ENCODE measurements around the gene CPEB4.

Gene CPEB4

DNA sequence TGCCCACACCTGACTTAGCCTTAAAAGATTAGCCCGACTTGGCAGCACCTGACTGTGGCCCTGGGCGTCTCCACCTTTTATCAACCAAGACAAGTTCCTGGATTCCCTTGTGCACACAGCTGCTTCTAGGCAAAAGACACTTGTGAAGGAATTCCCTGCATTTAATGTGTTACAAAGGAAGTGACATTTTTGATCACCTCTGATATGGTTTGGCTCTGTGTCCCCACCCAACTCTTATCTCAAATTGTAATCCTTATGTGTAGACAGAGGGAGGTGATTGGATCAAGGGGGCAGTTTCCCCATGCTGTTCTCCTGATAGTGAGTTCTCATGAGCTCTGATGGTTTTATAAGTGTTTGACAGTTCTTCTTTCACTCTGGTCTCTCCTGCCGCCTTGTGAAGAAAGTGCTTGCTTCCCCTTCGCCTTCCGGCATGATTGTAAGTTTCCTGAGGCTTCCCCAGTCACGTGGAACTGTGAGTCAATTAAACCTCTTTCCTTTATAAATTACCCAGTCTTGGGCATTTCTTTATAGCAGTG is 2.6 kb upstream of the CPEB4 start:
- DNase-seq, result no peak

DNA sequence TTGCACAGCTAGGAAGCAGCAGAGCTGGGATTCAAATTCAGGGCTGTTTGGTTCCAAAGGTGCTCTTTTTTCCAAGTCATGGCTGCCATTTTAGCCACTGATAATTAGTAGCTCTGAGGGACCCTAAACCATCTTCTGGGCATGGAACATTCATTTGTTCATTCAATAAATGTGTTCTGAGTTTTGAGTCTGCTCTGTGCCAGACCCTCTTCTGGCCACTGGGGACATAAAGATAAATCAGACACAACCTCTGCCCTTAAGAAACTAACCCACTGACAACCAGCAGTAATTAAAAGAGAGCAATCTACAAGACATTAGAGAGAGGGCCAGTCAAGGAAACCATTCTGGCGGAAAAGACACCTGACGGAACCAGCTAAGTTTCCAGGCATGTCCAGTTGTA is 2.0 kb upstream of the CPEB4 start:
- DNase-seq, result no peak

DNA sequence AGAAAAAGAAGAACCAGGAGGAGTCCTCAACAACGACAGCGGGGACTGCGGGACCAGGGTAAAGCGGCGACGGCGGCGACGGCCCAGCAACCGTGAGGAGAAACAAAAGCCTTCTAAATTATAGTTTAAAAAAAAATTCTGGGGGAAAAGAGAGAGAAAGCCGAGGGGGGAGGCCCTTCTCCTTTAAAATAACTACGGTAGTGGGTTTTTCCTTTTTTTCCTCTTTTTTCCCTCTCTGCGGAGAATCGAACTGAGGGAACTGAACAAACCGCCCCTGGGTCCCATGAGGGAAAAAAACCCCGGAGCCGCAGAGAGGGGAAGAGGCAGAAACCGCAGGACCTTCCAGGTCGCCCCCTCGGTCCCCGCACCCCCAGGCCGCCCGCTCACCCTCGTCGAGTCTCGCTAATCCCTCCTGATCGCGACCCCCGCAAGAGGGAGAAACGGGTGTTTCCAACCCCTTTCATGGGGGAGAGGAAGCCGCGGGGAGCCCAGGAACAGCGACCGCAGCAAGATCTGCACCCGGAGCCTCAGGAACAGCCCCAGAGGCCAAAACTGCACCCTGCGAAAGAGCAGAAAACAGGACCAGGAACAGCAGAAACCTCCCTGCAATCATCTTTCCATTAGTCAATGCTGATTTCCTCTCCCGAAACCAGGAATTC is 453 bp downstream of the CPEB4 start:
- peak; percentile 27 for DNase-seq

DNA sequence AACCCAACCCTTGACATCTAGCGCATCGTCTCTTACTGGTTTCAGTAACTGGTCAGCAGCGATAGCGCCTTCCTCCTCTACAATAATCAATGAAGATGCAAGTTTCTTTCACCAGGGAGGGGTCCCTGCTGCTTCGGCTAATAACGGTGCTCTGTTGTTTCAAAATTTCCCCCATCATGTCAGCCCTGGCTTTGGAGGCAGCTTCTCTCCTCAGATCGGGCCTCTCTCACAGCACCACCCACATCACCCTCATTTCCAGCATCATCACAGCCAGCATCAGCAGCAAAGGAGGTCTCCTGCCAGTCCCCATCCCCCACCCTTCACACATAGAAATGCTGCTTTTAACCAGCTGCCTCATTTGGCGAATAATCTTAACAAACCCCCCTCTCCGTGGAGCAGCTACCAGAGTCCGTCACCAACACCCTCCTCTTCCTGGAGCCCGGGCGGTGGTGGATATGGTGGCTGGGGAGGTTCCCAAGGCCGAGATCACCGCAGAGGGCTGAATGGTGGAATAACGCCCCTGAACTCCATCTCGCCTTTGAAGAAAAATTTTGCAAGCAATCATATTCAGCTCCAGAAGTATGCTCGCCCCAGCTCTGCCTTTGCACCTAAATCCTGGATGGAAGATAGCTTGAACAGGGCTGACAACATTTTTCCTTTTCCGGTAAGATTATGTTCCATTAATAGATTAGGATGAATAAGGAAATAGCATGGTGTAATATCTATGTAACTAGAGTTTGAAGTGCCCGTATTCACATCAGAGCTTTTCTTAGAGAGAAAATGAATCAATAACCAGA is 2.2 kb downstream of the CPEB4 start:
- peak; percentile 17 for DNase-seq

DNA sequence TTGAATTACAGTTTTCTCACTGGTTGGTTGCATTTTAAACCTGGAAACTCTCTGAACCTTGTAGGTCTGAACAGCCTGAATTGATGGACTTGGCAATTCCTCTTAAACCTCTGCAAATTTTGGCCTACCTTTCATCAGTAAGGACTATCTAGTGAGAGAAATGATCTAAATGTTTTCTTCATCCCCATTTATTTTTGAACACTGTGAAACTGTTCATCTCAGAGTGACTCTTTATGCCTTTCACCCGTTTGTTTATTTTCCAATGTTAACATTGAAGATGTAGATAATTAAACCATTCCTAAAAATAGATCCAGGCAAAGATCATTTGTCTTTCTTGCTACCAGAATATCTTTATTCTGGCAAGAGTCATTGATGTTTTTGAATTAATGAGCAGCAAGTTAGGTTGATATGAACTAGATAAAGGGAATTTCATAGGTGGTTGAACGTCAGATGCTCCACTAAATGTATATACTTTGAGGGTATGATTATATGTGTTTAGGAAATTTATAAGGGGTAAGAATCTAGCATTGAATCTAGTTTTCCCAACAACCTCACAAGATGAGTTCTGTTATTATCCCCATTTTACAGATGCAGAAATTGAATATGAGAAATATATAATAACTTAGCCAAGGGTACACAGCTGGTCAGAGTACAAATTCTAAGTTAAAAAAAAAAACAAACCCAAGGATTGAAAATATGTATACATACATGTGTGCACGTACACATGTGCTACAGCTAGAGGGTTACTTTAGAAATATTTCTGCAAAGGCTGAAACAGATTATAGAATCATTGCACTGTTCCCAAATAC is 3.4 kb downstream of the CPEB4 start:
- no peak for DNase-seq

DNA sequence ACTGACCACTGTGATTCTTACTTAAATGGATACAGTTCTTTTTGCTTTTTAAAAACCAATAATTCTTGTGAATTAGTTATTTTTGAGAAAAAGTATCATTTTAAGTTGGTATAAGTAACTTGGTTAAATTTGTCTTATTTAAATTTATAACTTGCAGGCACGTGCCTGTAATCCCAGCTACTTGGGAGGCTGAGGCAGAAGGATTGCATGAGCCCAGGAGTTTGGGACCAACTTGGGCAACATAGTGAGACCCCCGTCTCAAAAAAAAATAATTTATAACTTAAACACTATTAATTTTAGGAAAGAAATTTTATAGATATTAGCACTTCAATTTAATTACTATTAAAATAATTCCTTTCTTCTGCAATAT is 5.0 kb downstream of the CPEB4 start:
- no peak for DNase-seq

DNA sequence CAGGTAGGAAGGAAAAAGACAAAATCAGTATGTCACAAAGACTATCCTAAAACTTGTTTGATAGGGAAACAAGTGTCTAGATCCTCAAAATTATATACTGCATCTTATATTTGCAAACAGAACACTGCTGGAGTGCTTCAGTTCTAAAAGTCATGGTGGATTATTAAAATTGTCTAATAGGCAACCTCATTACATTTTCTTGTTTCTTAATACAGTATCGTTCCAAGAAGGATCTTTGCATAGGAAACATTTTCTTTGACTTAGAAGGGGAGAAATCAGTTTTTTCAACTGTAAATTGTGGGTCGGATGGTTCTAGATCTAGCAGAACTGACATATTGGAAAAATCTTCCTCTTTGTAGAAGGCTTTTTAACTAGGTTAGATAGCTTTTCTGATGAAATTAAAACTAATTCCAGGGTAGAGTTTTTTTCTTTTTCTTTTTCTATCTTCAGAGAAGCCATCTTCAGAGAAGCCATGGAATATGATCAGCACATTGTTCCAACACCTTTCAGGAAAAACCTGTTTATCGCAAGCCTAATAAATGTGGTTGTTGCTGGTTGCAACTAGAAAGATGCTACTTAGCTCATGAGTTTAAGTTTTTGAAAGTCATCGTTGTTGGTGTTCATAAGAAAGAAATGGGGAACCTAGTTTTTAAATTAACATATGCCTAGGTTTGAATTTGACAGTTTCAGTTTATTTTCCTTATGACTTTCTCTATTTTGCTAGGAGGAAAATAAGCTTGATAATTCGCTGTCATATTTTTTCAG is 7.4 kb downstream of the CPEB4 start:
- no peak for DNase-seq

DNA sequence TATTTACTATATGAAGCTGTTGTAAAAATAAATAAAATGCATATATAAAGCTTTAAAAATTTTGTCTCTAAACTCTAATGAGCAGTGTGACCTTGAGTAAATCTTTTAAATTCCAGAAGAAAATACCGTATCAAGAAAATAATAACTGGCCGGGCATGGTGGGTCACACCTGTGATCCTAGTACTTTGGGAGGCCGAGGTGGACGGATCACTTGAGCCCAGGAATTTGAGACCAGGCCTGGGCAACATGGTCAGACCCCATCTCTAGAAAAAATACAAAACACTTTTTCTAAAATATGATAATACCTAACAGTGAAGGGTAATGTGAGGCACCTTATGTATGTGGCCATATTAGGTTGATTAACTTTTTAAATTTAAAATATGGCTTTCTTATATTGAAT is 8.5 kb downstream of the CPEB4 start:
- DNase-seq, result no peak

DNA sequence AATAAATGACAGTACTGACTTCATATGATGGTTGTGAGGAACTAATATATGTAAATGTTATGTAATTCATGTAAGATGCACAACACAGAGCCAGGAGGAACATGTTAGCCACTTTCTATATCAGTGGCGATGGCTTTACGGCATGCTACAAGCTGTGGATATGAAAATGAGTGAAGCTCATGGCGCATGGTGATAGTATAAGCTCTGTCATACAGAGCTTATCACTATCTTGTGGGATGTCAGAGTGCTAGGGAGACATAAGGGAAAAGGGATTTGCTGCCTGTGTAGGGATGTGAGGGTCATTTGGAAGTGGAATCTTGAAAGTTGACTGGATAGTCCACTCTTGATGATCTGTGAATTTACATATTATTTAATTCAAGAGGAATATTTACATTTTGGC is 13.6 kb downstream of the CPEB4 start:
- no peak for DNase-seq

DNA sequence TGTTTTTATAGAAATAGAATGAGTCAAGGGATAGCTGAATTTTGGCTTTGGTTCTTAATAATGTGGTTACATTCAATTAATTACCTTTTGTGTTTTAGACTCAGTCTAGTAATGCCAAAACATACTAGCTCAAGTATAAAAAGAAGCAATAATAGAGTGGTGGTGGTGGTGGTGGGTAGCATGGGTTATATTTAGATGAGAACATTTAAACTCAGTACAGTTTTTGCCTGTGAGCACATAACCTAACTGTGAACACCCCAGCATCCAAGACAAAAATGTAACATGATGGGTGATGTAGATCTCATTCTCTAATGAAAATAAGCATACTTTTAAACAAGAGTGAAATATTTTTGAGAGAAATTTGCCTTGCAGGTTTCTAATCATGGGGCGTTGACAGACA is 14.2 kb downstream of the CPEB4 start:
- DNase-seq, result no peak

DNA sequence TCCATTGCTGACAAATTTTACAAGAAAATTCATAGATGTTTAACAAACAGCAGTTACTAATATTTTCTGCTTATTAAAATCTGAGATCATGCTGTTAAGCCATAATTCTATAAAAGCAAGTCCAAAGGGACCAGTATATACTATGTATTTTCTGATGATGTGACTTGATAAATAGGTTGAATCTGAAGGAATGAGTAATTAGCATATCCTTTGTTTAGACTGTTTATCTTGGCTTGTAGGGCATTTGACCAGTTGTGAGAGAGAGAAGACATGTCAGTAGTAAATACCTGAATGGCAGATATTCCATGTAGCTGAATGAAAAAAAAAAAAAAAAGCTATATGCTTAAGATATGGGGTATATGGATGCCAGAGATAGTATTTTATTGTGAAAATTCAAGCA is 14.6 kb downstream of the CPEB4 start:
- DNase-seq, result no peak

DNA sequence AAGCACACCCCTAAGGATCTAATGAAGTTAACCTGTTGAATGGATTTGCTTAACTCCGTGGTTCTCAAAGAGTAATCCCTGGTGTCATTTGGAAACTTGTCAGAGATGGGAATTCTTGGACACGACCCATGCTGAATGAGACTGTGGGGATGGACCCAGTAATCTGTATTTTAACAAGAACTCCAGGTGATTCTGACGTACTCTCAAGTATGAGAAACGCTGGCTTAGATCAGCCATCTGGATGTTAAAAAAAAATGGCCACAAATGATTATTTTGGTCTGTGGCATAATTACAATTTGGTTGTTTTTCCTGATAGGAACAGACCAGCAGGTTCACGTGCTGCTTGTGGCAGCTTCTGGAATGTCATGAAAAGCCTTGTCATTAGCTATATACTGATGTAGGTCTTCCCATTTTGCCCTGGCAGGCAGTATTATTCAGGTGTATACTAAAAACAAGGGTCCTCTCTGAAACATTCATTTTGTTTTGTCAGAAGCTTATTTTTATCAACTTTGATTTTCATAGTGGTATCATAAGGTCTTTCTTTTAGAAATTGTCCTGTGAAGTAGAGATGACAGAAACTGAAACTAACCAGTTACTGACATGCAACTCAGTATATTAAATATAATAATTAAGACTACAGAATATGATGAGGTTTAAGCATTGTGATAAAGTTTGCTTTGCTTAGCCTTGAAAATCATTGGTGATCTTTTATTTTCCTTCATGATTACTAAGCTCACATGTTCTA is 15.4 kb downstream of the CPEB4 start:
- no peak for DNase-seq

DNA sequence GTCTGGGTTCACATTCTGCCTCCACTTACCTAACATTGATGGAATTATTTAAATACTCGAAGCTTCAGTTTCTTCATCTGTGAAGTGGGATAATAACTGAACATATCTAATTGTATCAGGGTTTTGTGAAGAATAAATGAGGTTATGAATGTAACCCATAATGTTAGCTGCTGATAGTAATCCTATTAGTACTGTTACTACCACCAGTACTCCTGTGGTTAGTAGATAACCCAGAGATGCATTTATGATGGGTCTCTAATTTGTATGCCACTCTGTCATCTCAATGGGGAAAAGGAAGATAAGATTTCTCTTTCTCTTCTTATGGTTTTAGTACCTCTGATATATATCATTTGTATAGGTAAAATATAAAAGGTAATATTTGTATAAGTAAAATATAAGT is 16.0 kb downstream of the CPEB4 start:
- no peak for DNase-seq

DNA sequence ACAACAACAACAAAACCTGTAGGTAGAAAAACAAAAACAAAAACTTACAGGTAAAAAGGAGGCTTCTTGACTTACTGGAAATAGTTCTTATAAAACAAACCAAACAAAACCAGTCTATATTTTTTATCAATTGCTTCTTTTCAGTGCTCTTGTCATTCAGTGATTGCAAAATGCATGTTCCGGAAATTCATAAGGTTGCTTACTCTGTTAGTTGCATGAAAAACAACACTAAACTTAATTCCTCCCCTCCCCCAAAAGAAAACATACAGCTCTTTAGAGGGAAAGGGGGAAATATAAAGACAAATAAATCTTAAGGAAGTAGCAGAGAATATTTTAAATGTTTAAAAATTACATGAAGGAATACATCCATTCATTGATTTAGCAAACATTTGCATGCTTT is 19.1 kb downstream of the CPEB4 start:
- no peak for DNase-seq

DNA sequence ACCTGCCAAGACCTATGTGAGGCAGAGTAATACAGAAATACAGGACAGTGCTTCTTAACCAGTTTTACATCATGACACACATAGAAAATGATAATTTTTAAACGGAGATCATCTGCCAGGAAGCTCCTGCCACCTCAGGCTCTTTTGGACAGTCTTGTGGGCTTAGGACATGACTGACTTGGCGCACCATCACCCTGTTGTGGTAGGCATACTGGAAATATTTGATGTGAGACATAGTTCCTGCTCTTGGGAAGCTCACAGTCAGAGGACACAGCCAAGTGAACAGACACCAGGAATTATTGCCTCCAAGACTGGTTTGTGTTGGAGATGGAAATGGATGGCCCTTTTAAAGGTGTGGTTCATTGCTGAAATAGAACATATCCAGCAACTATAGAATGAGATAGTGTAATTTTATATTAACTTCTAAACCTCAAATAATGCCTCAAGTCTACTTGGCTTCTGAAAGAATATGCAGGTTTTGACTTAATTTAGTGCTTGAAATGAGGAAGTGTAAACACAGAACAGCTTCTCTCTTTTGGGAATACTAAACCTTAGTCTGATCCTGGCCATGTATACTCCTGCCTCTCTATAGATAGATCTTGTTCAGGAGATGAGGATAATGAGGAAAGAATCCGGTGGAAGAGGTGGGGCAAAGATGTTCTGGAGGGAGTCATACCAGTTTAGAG is 19.7 kb downstream of the CPEB4 start:
- peak; percentile 43 for DNase-seq

DNA sequence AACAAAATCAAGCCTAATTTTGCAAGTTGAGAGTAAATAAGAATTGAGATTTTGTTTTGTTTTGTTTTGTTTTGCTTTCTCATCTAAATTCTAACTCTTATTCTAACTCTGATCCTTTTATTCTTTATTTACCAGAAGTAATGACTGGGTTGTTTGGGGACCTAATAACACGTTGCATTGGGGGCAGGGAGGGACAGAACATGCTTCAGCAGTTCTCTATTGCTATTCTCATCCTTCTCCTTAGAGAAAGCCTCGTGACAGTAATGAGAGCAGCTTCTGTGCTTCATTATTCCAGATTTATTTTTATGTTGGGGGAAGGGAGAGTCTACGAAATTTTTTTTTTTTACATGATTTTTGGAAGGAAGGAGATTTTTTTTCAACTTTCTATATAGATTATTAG is 21.1 kb downstream of the CPEB4 start:
- no peak for DNase-seq

DNA sequence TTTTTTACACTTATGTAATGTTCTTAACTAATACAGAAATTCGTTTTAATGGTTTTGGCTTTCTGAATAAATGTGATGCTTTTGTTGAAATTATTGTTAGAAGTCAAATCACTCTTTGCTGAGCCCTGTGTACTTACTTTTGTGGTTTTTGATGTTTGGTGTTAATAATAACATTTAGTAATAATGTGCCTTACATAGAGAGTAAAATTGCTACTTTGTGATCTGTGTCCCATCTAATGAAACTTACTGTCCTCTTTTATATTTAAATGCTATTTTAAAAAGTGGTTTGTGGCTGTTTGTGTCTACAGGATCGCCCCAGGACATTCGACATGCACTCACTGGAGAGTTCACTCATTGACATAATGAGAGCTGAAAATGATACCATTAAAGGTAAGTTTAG is 22.1 kb downstream of the CPEB4 start:
- DNase-seq, result no peak

DNA sequence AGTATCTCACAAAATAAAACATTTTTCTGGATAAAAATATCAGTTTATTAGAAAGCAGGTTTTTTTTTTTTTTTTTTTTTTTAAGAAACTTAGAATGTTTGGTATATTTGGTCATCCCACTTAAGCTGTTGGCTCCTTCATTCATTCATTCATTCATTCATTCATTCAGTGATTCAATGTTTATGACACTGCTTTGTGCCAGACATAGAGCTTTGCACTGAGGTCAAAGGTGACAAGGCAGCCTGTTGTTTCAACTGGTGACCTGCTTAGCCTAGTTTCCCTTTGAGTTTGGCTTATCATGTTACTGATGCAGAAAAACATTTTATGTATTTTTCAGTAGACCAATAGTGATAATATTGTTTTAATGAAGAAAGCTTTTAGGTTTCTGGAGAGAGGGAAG is 23.5 kb downstream of the CPEB4 start:
- DNase-seq, result no peak

DNA sequence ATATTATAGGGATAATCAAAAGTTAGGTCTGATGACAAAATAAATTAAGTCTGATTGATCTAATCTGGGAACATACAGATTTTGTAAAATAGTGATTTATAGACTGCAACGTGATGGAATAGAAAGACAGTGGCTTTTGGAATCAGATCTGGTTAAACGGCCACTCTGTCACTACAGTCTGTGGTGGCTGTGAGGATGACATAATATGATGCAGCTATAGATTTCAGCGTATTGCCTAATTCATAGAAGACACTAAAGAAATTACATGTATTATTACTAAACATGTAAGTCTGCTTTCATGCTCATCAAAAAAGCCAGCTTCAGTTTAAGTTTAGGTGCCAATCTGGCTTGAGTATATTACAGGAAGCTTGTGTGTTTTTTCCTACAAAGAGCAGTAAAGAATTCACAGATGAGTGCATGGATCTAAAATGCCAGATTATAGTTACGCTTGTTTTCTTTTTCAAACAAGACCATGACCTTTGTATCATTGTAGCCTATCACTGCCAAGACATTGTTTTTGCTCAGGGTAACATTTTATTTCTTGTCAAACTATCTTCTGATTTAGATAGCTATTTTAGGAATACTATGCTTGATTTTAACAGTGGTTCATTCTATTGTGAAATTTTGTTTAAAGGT is 25.7 kb downstream of the CPEB4 start:
- no peak for DNase-seq

DNA sequence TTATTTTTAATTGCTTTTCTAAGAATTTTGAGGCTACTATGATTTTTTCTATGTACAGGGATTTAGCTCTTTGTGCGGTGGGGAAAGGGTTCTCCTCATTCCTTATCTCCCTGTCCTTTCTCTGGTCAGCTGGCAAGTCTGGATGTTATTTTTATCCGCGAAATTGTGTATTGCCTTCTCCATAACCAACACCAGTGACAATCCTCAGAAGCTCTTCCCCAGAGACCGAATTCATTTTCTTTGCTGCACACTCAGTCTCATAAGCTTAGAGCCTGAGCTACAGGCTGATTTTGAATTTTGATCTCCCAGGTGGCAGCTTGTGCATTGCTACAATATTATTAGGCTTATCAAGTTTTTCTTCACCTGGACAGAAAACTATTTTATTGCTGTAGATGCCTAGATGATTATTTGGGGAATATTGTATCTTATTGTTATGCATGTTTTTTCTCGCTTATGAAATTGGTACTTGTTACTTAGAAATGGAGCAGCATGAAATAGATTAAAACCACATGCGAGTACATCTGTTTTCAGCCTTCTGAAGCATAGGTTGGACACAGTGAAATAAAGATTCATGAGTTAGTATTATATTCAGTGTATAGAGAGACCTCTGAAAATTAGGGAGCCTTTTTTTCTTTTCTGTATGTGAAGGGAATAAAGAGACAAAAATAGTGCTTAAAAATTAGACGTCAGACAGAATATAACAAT is 27.3 kb downstream of the CPEB4 start:
- no peak for DNase-seq

Measured in fibroblast of skin of scalp (primary cell).